ENCODE results near the gene RASD2. TPM values are rescaled to one million over a fixed set of nuclear protein-coding genes. Genes with fewer than 3 reads are reported as not detected.

The RASD2 gene
- total and polyA plus RNA-seq, 5 donors from 2014 or later = 0.06 to 1.0 TPM; not detected in 3

DNA sequence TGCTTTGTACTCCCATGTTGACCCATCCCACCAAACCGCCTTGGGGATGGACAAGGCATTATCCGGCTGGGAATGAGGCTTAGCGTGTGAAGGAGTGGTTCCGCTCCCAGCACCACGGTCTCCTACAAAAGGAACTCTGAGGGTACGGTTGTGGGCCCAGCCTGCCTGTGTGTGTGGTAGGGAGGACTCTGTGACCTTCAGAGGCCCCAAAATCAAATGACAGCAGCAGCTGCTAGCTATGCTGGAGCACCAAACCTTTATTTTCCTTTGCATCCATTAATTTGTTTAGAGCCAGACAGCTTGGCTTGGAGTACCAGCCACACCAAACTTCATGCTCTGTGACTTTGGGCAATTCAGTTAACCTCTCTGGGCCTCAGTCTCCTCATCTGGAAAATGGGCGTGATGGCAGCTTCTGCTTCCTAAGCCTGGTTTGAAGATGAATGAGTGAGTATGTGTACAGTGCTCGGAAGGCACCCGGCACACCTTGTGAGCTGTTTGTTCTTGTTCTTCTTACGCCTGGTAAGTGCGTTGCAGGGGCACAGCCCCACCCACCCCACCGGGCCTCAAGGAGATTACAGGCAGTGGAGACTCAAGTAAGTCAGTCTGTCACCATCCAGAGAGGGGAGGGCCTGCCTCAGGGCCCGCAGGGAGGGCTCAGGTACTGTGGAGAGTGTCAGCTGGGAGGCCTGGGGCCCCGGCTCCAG, 51.2 kb downstream of the RASD2 start:
- H3K4me1 ChIP-seq (ENCODE audit: control insufficient read depth, insufficient read depth, low read length, poor library complexity, severe bottlenecking) = no peaks in the 10 kb centered on the region
- H3K9me3 Mint-ChIP-seq = no peaks in the 10 kb centered on the region
- H3K27me3 Mint-ChIP-seq = peaks cover 9% of the 10 kb centered on the region
- no peak overlapping the region for H3K27ac Mint-ChIP-seq
- no peaks in the 10 kb centered on the region for H3K4me1 Mint-ChIP-seq
- H3K27ac ChIP-seq (ENCODE audit: insufficient read depth, low read length, poor library complexity, severe bottlenecking) = no peak overlapping the region
- ATAC-seq (ENCODE audit: low read depth in 2 of 2) (no peak), DNase-seq (no peak)
- H3K27me3 ChIP-seq (ENCODE audit: control insufficient read depth, insufficient read depth, low read length) = no peaks in the 10 kb centered on the region
- no peaks in the 10 kb centered on the region for H3K36me3 ChIP-seq (ENCODE audit: control insufficient read depth, insufficient read depth, low read length)
- H3K9me3 ChIP-seq (ENCODE audit: control insufficient read depth in 2 of 2, low read length in 2 of 2) = no peaks in the 10 kb centered on the region
- no peak overlapping the region for H3K4me3 ChIP-seq (ENCODE audit: low read depth, low read length)
- no peaks in the 10 kb centered on the region for H3K36me3 Mint-ChIP-seq
- no peak overlapping the region for H3K4me3 Mint-ChIP-seq

- Histone ChIP-seq H3K4me3 (ENCODE audit: low read depth, low read length) (no peak overlapping the region), H3K27ac (ENCODE audit: insufficient read depth, low read length, poor library complexity, severe bottlenecking) (no peak overlapping the region), H3K27me3 (ENCODE audit: control insufficient read depth, insufficient read depth, low read length) (no peaks in the 10 kb centered on the region), H3K36me3 (ENCODE audit: control insufficient read depth, insufficient read depth, low read length) (no peaks in the 10 kb centered on the region), H3K9me3 (ENCODE audit: control insufficient read depth in 2 of 2, low read length in 2 of 2) (no peaks in the 10 kb centered on the region), H3K4me1 (ENCODE audit: control insufficient read depth, insufficient read depth, low read length, poor library complexity, severe bottlenecking) (no peaks in the 10 kb centered on the region)
- no peak overlapping the region for H3K27ac Mint-ChIP-seq
- no peak for ATAC-seq (ENCODE audit: low read depth in 2 of 2)
- H3K4me3 Mint-ChIP-seq = no peak overlapping the region
- H3K36me3 Mint-ChIP-seq = no peaks in the 10 kb centered on the region
- no peaks in the 10 kb centered on the region for H3K9me3 Mint-ChIP-seq
- H3K27me3 Mint-ChIP-seq = peaks cover 9% of the 10 kb centered on the region
- no peak for DNase-seq
- no peaks in the 10 kb centered on the region for H3K4me1 Mint-ChIP-seq
Measured at GRCh38 chr22:35592418-35592967, 51.9 kb downstream of the RASD2 start.

DNA sequence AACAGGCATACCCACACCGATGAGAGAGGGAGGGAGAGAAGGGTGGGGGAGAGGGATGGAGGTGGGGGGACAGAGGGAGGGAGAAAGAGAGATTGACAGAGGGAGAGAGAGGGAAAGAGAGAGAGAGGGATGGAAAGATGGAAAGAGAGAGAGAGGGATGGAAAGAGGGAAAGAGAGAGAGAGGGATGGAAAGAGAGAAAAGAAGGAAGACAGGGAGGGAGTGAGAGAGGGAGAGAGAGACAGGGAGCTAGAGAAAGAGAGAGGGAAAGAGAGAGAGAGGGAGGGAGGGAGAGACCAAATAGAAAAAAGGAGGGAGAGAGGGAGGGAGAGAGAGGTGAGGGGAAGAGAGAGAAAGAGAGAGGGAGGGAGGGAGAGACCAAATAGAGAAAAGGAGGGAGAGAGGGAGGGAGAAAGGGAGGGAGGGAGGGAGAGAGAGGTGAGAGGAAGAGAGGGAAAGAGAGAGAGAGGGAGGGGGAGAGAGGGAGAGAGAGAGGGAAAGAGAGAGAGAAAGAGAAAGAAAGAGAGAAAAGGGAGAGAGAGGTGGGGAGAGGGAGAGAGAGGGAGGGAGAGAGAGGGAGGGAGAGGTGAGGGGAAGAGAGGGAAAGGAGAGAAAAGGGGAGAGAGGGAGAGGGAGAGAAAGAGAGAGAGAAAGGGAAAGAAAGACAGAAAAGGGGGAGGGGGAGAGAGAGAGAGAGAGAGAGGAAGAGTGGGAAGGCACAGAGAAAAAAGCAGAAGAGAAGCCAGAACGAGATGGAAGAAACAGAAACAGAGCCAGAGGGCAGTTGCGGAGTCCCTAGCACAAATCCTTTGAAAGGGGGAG, 52.6 kb downstream of the RASD2 start:
- no peaks in the 10 kb centered on the region for H3K27me3 ChIP-seq (ENCODE audit: control insufficient read depth, insufficient read depth, low read length)
- peaks cover 9% of the 10 kb centered on the region for H3K27me3 Mint-ChIP-seq
- H3K4me1 ChIP-seq (ENCODE audit: control insufficient read depth, insufficient read depth, low read length, poor library complexity, severe bottlenecking) = no peaks in the 10 kb centered on the region
- H3K4me3 ChIP-seq (ENCODE audit: low read depth, low read length) = no peak overlapping the region
- no peaks in the 10 kb centered on the region for H3K9me3 ChIP-seq (ENCODE audit: control insufficient read depth in 2 of 2, low read length in 2 of 2)
- no peaks in the 10 kb centered on the region for H3K4me1 Mint-ChIP-seq
- H3K9me3 Mint-ChIP-seq = no peaks in the 10 kb centered on the region
- ATAC-seq (ENCODE audit: low read depth in 2 of 2) = no peak
- no peak overlapping the region for H3K4me3 Mint-ChIP-seq
- no peaks in the 10 kb centered on the region for H3K36me3 ChIP-seq (ENCODE audit: control insufficient read depth, insufficient read depth, low read length)
- no peak overlapping the region for H3K27ac Mint-ChIP-seq
- no peaks in the 10 kb centered on the region for H3K36me3 Mint-ChIP-seq
- no peak overlapping the region for H3K27ac ChIP-seq (ENCODE audit: insufficient read depth, low read length, poor library complexity, severe bottlenecking)
- DNase-seq = no peak

DNA sequence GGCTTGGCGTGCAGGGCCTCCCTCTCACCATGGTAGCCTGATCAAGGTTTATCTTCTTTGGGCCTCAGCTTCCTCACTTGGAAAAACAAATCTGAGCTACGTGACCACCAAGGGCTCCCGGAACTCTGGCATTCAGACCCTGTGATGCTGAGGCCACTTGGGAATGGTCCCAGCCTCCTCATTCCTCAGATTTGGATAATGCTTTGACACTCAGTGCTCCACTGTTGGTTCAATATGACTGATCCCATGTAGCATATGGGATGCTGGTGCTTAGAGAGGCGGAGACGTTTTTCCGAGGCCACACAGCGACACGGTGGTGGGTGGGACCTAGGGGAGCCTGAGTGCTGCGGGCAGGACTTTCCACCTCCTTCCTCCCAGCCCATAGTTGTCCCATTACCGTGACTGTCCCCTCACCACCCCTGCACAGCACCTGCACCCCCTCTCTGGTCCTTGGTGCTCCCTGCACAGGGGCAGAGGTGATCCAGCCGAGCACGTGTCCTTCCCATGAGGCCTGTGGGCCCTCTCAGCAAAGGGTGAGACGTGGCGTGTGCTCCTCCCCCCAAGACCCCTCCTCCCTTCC, 53.4 kb downstream of the RASD2 start:
- no peak overlapping the region for H3K27ac ChIP-seq (ENCODE audit: insufficient read depth, low read length, poor library complexity, severe bottlenecking)
- Mint-ChIP-seq H3K27ac (no peak overlapping the region), H3K4me3 (no peak overlapping the region), H3K27me3 (peaks cover 5% of the 10 kb centered on the region), H3K4me1 (no peaks in the 10 kb centered on the region), H3K9me3 (no peaks in the 10 kb centered on the region), H3K36me3 (no peaks in the 10 kb centered on the region)
- no peak for ATAC-seq (ENCODE audit: low read depth in 2 of 2)
- no peaks in the 10 kb centered on the region for H3K27me3 ChIP-seq (ENCODE audit: control insufficient read depth, insufficient read depth, low read length)
- no peaks in the 10 kb centered on the region for H3K9me3 ChIP-seq (ENCODE audit: control insufficient read depth in 2 of 2, low read length in 2 of 2)
- no peaks in the 10 kb centered on the region for H3K36me3 ChIP-seq (ENCODE audit: control insufficient read depth, insufficient read depth, low read length)
- DNase-seq = no peak
- H3K4me3 ChIP-seq (ENCODE audit: low read depth, low read length) = no peak overlapping the region
- H3K4me1 ChIP-seq (ENCODE audit: control insufficient read depth, insufficient read depth, low read length, poor library complexity, severe bottlenecking) = no peaks in the 10 kb centered on the region

DNA sequence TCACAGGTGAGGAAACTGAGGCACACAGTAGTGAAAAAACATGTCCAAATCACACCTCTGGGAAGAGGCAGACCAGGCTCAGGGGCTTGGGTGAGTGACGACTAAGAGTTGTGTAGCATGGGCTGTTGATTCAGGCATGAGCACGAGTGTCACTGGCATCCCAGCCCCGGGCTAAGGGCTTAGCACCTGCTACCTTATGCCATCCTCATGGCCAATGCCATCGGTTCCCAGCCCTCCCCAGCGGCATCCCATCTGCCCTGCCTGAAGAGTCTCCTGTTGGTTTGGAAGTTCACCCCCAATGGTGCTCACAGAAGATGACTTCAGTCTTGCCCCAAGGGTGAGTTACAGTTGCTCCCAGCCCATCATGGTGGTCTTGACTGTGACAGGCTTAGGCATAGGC, 54.1 kb downstream of the RASD2 start:
- Mint-ChIP-seq H3K4me1 (no peaks in the 10 kb centered on the region), H3K9me3 (no peaks in the 10 kb centered on the region), H3K27me3 (peaks cover 5% of the 10 kb centered on the region), H3K27ac (no peak overlapping the region), H3K4me3 (no peak overlapping the region), H3K36me3 (no peaks in the 10 kb centered on the region)
- Histone ChIP-seq H3K4me1 (ENCODE audit: control insufficient read depth, insufficient read depth, low read length, poor library complexity, severe bottlenecking) (no peaks in the 10 kb centered on the region), H3K27me3 (ENCODE audit: control insufficient read depth, insufficient read depth, low read length) (no peaks in the 10 kb centered on the region), H3K27ac (ENCODE audit: insufficient read depth, low read length, poor library complexity, severe bottlenecking) (no peak overlapping the region), H3K9me3 (ENCODE audit: control insufficient read depth in 2 of 2, low read length in 2 of 2) (no peaks in the 10 kb centered on the region), H3K4me3 (ENCODE audit: low read depth, low read length) (no peak overlapping the region), H3K36me3 (ENCODE audit: control insufficient read depth, insufficient read depth, low read length) (no peaks in the 10 kb centered on the region)
- DNase-seq (no peak), ATAC-seq (ENCODE audit: low read depth in 2 of 2) (no peak)

- Histone ChIP-seq H3K4me1 (ENCODE audit: control insufficient read depth, insufficient read depth, low read length, poor library complexity, severe bottlenecking) (no peaks in the 10 kb centered on the region), H3K9me3 (ENCODE audit: control insufficient read depth in 2 of 2, low read length in 2 of 2) (no peaks in the 10 kb centered on the region), H3K36me3 (ENCODE audit: control insufficient read depth, insufficient read depth, low read length) (no peaks in the 10 kb centered on the region), H3K27ac (ENCODE audit: insufficient read depth, low read length, poor library complexity, severe bottlenecking) (no peak overlapping the region), H3K27me3 (ENCODE audit: control insufficient read depth, insufficient read depth, low read length) (no peaks in the 10 kb centered on the region), H3K4me3 (ENCODE audit: low read depth, low read length) (no peak overlapping the region)
- no peak overlapping the region for H3K4me3 Mint-ChIP-seq
- no peaks in the 10 kb centered on the region for H3K9me3 Mint-ChIP-seq
- H3K36me3 Mint-ChIP-seq = no peaks in the 10 kb centered on the region
- no peak overlapping the region for H3K27ac Mint-ChIP-seq
- H3K4me1 Mint-ChIP-seq = no peaks in the 10 kb centered on the region
- no peak for ATAC-seq (ENCODE audit: low read depth in 2 of 2)
- H3K27me3 Mint-ChIP-seq = no peaks in the 10 kb centered on the region
- DNase-seq = no peak
Measured at GRCh38 chr22:35596821-35597220, 56.2 kb downstream of the RASD2 start.

DNA sequence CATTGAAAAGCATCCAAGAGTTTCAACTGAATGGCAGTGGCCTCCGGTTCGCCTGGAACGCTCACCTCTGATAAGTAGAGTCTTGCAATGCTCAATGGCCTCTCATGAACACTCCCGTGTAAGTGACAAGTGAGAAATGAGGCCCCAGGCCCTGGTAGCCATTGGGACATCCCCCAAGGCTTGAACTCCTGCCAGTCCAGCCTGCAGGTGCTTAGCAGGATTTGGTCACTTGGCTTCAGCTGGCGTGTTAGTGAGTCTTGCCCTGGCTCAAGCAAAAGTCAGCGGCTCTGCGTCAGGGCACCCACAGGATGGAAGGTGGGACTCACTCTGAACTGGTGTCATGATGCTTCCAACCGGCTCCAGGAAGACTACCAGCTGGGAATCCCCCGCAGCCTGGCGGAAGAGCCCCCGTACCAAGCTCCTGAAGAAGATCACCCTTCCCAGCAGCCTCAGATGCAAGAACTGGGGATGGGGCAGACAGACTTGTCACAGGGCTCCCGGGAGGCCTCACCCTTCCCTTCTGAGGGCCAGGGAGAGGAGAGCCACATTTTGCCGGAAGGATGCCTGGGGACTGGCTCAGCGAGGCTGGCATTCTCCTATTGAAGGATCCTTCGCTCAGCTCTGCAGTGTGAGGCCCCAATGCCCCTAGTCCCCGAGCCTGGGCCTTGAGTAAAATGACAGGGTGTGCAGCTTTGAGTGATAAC, 57.2 kb downstream of the RASD2 start:
- Mint-ChIP-seq H3K4me3 (no peak overlapping the region), H3K9me3 (no peaks in the 10 kb centered on the region), H3K27ac (no peak overlapping the region), H3K27me3 (no peaks in the 10 kb centered on the region), H3K36me3 (no peaks in the 10 kb centered on the region), H3K4me1 (no peaks in the 10 kb centered on the region)
- ATAC-seq (ENCODE audit: low read depth in 2 of 2) (no peak), DNase-seq (no peak)
- H3K27me3 ChIP-seq (ENCODE audit: control insufficient read depth, insufficient read depth, low read length) = no peaks in the 10 kb centered on the region
- no peak overlapping the region for H3K27ac ChIP-seq (ENCODE audit: insufficient read depth, low read length, poor library complexity, severe bottlenecking)
- no peaks in the 10 kb centered on the region for H3K36me3 ChIP-seq (ENCODE audit: control insufficient read depth, insufficient read depth, low read length)
- no peaks in the 10 kb centered on the region for H3K4me1 ChIP-seq (ENCODE audit: control insufficient read depth, insufficient read depth, low read length, poor library complexity, severe bottlenecking)
- H3K9me3 ChIP-seq (ENCODE audit: control insufficient read depth in 2 of 2, low read length in 2 of 2) = no peaks in the 10 kb centered on the region
- H3K4me3 ChIP-seq (ENCODE audit: low read depth, low read length) = no peak overlapping the region

Measured in CD4-positive, CD25-positive, alpha-beta regulatory T cell (primary cell).